GM18498 (cell line): ENCODE results near the gene REST.

Experiments used
- ATAC-seq: cut with Tn5 transposase; IDR thresholded peaks from one replicate; pipeline ENCODE4 v1.9.1; 2021; ENCODE audit warnings: mild to moderate bottlenecking, moderate library complexity; ENCODE audit not compliant: unreplicated experiment

REST gene

DNA sequence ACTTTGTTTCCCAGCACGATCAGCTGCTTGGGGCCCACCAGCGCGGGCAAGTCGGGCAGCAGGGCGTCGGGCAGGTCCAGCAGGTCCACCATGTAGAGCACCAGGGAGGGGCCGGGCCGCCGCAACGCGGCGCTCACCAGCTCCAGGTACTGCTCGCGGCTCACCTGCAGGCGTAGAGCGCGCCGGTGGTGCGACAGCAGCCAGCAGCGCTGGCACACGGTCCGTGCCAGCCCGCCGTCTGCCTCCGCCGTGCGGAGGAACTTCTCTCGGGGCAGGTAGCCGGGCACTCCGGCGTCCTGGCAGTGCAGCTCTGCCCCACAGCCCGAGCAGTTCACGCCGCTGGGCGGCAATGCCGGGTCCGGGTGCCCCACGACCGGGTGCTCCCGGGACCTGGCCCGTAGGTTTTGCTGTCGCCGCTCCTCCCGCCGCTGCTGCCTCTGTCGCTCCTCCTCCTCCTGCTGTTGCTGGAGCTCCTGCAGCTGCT lies 69.2 kb downstream of the REST start:
- ATAC-seq, result peak; percentile 37

DNA sequence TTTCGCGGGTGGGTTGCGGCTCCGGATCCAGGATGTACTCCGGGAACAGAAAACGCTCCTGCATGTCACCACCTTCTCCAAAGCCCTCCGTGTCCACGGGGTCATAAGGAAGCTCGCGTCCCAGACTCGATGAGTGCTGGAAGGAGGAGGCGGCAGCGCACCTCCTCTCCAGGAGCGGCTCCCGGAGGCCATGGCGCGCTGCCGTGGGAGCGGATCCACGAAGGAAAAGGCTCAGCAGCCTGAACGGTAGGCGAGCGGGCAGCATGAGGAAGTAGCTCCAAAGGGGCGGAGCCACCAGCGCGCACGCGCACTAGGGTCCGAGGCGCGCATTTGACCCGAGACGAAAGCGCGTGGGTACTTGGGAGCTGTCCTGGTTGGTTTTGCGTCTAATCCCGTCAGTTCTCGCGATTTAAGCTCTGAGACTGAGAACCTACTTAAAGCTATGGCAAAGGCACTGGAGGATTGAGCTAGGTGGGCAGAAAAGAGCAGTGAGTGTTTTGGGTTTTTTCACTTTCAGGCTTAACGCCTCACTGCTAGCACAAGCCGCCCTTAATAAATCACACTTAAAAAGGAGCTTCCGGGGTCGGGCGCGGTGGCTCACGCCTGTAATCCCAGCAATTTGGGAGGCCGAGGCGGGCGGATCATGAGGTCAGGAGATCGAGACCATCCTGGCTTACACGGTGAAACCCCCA lies 69.8 kb downstream of the REST start, which contains the start of gene NOA1:
TSS of gene NOA1 (minus strand) at position 286 of the 692 bp plus-strand sequence. CDS start at position 265, 21 bp downstream.
- peak; percentile 85 for ATAC-seq

DNA sequence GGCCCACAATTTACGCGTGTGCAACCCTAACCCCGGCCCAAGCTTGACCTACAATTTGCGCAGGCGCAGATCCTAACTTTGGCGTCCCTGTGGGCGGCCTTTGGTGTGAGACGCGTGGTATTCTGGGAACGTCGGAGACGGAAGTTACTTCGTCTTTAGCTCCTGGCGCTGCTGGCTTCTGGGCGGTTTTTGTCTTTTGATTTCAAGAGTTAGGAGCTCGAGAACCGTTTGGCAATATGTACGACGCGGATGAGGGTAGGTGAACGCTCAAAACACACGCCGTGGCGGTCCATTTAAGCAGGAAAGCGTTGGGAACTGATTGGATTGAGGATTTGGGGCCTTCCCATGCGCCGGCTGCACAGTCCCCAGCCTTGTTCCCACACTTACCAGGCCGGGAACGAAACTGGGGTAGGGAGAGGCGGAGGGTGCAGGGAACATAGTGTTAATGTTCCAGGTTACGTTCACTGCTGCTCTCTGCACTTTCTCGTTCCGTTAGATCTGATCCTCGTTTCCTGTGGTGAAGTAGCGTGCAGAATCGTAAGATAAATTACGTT lies 71.1 kb downstream of the REST start, which contains the start of gene POLR2B:
TSS of gene POLR2B (plus strand) at position 147 of the 554 bp plus-strand sequence. CDS start at position 237, 90 bp downstream.
- peak; percentile 49 for ATAC-seq

DNA sequence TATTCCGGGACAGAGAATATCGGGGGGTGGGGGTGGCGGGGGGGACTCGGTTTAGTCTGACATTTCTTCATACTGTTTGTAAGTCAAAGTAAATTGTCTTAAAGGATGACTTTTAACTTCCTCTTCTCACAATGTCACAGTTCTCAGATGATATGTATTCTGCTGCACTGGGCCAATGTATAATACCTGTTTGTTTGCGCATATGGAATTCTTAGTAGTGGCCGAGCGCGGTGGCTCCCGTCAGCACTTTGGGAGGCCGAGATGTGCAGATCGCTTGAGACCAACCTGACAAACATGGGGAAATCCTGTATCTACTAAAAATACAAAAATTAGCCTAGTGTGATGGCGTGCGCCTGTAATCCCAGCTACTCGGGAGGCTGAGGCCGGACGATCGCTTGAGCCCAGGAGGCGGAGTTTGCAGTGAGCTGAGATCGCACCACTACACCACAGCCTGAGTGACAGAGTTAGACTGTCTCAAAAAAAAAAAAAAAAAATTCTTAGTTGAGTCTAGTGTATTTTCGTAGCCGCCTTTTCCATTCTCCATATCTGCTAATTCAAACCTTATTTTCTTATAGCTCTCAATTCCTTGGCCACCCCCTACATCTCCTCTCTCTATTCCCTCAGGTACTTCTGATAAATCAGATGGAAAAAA lies 71.8 kb downstream of the REST start:
- no peak for ATAC-seq

DNA sequence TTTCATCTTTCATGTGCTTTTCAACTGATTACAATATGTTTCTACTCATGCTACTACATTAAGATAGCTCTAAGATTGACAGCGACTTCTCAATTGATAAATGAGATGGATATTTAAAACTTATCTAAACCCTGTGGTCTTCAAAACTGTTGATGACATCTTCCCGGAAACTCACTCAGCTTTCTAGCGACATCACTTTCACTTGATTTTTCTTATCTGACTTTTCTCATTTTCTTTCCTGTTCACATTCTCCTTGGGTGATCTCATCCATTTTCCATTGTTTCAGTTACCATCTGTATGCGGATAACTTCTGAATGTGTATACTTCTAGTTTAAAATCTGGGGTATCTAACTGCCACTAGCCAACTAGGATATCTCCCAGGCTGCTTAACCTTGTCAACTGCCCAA lies 74.1 kb downstream of the REST start:
- no peak for ATAC-seq

DNA sequence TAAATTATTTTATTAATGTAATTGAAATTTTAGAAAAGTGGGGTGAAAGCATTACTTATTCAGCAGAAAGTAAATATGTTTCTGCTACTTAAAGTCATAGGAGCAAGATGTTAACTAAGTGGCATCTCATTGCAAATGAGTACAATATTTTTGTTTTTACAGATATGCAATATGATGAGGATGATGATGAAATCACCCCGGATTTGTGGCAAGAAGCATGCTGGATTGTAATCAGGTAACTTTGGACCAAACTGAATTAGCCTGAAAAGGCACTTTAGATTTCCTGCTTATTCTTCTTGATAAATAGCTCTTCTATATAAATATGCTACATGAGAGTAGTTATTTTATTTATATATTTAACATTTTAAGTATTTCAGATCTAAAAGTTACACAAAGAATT lies 78.5 kb downstream of the REST start:
- ATAC-seq, result no peak

DNA sequence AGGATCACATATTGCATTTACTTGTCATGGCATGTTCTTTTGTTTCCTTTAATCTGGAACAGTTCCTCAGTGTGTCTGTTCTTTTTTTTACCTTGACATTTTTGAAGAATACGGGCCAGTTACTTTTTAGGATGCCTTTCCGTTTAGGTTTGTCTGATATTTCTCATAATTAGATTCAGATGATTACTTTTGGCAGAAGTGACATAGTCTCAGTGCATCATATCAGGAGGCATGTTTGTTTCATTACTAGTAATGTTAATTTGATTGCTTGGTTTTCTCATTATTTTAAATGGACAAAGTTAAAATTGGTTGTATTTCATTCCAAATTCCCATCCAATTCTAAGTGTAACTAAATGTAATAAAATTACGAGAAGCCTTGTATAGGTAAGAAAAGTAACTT lies 79.3 kb downstream of the REST start:
- no peak for ATAC-seq

DNA sequence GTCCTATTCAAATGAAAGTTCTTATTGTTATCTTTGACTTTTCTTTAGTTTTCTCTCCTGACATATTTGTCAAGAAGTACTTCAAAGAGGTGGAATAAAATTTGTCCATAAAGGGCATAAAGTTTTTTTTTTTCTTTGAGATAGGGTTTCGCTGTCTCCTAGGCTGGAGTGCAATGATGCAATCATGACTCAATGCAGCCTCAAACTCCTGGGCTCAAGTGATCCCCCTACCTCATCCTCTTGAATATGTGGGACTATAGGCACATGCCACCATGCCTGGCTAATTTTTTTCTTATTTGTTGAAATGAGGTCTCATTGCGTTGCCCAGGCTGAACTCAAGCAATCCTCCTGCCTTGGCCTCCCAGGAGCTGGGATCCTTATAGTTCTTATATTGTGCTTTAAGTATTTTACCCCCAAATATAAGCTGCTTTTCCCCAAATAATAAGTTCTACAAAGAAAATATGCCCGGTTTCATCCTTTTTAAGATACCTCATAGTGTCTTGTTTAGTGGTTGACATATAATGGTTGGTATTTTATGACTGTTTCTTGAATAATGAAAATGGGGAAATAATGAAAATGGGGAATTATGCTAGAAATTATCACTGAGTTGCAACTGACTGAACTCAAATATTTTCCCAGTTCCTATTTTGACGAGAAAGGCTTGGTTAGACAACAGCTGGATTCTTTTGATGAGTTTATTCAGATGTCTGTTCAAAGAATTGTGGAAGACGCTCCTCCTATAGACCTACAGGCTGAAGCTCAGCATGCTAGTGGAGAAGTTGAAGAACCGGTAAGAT lies 82.6 kb downstream of the REST start:
- no peak for ATAC-seq

DNA sequence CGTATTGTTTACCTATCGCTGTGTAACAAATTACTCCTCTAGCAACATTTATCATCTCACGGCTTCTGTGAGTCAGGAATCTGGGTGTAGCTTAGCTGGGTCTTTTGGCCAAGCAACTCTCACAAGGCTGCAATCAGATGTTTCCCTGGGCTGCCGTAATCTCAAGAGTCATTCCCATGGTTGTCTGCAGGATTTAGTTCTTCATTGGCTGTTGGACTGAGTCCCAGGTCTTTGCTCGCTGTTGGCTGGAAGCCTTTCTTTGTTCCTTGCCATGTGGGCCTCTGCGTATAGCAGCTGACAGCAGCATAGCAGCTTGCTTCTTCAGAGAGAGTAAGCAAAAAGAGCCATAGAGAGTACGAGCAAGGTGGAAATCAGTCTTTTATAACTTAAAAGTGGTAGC lies 87.8 kb downstream of the REST start:
- no peak for ATAC-seq

DNA sequence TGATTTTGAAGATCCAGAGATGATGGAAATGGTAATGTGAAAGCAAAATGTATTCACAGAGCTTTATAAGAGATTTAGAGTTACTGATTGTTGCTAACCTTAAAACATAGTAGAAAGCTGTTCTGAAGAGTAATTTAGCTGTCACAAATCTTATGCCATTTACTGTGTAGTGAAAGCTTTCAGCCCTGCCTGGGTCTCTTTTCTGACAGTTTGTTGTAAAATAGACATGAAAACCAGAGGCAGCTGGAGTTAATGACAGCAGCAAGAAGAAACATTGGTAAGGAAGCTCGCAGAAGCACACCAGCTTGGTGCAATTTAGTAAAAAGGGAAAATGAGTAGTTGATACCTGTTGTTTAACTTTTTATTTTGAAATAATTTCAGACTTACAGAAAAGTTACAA lies 92.1 kb downstream of the REST start:
- ATAC-seq, result no peak

DNA sequence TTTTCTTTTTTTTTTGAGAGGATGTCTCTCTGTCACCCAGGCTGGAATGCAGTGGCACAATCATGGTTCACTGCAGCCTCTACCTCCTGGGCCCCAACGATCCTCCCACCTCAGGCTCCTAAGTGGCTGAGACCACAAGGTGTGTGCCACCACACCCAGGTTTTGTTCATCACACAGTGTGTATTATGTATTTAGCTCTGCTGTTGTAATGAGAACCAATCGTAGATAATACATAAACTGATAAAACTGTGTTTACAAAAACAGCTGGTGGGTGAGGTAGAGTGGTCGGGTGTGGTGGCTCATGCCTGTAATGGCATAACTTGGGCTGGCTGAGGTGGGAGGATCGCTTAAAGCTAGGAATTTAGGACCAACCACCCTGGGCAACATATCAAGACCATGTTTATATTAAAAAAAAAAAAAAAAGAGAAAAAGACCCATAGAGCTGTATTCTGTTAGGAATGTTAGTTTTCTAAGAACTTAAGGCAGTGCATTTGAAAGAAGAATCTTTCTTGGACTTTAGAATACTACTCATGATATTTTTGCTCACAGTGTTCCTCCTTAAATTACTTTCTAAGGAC lies 105.9 kb downstream of the REST start:
- no peak for ATAC-seq
